C1 segment of cervical spinal cord (tissue), 14 donors: Measurements from ENCODE around the gene KATNAL1.
"Not testable (repeated sequence)": the region's sequence is repeated elsewhere in the genome, so short reads cannot be mapped to it uniquely, and the experiment has no call there.

ENCODE experiments used
- DNase-seq, 14 donors: peaks; one replicate each; lab custom pipeline; 2025; lab: John Stamatoyannopoulos, UW

The KATNAL1 gene

GRCh38 chr13:30216111-30216510, 91.2 kb downstream of the KATNAL1 start:
- no peak for DNase-seq

DNA sequence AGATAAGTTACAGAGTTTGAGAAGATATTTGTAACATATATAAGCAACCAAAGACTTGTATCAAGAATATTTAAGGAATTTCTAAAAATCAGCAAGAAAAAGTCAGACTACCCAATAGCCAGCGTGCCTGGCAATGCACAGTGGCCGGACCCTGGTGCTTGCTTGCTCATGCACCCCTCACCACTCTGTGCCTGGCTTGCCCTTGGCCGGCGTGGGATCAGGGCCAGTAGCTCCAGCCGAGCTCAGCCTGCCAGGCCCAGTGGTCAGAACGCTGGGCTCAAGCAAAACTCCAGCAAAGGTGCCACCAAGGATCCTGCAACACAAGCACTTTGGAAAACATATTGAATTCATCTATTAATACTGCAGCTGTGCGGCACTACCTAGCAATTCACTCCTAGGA, 95.1 kb downstream of the KATNAL1 start:
- peak in 1 of 14 donors; percentile 12 for DNase-seq

DNA sequence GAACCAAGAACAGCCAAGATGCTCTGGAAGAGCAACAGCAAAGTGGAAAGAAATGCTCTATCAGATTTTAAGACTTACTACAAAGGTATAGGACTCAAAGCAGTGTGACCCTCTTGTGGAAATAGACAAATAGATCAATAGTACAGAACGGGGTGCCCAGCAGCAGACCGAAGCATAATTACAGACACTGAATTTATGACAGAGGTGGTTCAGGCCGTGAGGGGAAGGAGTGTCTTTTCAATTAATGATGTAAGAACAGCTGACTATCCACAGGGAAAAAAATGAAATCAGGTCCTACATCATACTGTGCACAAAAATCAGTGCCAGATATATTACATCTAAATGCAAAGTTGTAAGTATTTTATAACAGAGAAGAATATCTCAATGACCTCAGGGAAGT, 95.6 kb downstream of the KATNAL1 start:
- DNase-seq: no peak

DNA sequence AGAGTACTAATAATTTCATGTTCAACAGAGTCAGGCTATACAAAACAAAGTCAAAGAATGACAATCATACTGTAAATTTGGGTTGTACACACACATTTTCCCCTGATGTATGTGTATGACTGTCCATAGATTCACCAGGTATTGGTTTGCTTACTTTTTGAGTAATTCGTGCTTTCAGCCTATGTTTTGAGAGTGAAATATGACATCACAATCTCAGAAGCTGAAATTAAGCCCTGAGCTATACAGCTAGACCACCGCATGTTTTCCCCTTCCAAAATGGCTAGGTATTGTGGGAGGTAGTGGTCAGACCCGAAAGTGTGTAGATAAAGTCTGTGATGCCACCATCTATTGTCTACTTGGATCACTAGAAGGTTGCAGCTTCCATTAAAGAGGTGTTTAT, 102.8 kb downstream of the KATNAL1 start:
- no peak for DNase-seq

- peak in 1 of 14 donors; percentile 77 for DNase-seq
These were observed 111.3 kb downstream of the KATNAL1 start for GRCh38 chr13:30196025-30196424.

DNA sequence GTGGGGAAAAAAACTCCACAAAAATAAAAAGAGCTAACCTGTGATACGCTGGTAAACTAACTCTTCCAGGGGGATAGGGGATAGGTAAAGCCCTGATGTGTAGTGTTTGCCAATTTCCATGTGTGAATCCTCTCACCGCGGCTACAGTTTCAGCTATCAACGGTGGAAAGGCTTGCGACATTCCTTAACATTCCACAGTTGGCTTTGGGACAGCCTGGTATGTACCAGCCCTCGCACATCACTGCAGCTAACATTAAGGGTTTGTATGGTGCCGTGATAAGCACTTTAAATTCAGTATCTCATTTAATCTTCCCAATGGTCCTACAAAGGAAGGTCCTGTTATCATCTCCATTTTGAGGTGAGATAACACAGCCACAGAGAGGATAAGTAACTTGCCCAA, 112.4 kb downstream of the KATNAL1 start:
- DNase-seq: no peak

DNA sequence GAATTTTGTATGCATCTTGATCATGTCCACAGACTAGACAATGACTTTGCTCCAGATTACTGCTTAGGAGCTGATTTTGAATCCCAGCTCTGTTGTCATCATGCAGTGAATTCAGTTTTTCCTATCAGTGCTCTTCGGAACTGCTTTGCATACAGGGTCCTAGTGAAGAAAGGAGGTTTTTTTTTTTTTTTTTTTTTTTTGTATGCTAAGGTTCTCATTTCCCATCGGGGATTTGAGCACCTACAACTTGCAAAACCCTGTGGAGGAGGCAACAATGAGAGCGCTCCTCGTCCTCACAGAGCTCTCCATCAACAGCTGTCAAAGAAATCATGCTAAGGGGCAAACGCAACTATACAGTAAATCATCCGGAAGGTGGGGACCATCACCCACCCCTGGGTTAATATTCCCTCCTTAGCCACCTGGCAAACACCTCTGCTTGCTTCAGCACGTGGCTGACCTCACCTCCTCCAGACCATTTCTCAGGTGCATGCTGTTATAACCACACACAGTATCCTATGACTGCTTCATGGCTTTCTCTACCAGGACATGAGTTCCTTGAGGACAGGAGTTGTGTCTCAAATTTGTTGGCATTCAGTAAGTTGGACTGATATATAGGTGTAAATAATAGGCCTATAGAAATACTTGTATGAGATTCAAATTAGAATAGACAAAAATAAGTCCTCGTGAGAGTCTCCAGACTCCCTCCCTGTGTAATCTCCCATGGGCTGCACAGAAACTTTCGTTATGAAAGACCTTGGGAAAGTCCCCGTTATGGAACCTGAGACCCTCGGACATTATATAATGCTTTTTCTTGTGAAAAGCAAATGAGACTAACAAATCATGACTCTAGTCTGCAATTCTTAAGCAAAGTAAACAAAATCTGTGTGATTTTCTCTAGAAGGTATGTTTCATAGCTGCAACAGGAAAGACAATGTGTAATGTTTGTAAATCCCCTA, 113.8 kb downstream of the KATNAL1 start:
- no peak for DNase-seq

- DNase-seq: no peak
These were observed 114.8 kb downstream of the KATNAL1 start for GRCh38 chr13:30192320-30193093.

GRCh38 chr13:30191491-30192100, 115.8 kb downstream of the KATNAL1 start:
- no peak for DNase-seq

- DNase-seq: peak in 2 of 14 donors; percentile 5 to 17
These were observed 120.5 kb downstream of the KATNAL1 start for GRCh38 chr13:30186634-30187415.

DNA sequence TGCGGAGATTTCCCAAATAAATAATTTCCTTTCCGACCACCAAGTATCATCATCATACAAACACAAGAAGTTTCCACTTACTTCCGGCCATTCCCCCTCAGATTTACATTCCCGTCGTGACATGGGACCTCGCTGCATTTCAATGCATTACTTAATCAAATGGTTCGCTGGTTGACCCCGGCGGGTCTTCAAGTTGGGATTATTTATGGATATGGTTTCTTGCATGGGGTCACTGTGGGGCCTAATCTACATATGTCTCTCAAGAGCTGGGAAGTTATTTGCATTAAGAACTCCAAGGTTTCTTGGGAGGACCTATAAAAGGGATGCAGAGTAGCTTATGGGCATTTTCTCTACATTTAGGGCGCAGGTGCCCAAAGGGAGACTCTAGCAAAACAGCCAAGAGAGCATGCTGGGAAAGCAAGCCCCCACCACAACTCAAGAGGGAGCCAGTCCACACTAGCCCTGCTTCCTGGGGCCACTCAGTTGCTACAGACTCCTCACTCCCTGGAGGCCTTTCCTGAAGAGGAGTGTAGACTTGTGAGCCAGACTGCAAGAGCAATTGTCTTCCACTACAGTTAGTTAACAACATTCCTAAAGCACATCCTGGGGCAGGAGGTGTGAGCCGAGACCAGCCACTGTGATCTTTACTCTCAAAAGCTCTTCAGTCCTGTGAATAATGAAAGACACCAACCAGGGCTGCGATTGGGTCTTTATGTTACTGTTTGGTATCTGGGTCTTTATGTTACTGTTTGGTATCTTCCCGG, 125.3 kb downstream of the KATNAL1 start:
- DNase-seq: no peak

DNA sequence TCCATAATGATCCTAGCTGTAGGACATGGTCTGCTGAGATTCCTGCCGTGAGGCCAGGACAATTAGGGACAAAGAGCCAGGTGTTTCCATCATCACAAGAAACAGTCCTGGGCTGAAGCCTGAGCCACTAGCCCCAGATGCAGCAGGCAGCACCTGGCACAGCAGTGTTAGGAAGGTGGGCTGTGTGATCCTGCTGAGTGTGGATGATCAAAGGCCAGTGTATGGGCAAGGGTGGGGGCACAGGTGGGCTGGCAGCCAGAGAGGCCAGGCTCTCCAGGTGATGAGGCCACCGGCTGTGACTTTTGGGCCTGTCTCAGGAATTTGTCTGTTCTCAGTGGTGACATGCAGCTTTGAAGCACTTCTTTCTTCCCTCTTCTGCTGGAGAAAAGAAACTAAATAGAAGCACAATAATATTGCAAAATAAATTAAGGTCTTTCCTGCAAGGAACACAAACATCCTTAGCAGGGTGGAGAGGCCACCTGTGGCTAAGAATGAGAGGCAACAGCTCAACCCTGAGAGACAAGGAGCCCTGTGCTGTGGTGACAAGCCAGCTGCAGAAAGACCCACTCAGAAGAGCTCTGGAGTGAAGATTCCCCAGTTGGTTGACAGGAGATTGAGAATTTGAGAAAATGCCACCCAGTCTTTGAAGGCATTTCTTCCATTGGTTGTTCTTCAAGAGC, 127.6 kb downstream of the KATNAL1 start:
- DNase-seq: no peak

DNA sequence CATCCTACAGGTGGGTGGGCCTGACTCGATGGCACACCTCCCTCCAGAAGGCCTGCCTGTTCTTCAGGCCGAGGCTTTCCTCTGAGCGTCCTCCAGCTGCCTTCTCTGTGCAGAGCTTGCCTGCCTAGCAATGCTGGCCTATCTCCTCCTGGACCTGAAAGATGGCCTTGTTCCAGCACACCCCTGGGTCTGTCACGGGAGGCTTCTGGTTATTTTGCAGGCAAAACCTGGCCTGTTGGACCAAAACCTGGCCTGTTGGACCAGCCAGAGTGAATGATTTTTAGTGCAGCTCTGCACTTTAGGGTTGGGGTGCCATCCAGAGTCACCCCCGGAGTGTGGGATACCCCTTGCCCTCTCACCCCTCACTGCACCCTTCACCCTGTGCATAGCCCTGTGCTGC, 128.4 kb downstream of the KATNAL1 start:
- peak in 1 of 14 donors; percentile 66 for DNase-seq

DNA sequence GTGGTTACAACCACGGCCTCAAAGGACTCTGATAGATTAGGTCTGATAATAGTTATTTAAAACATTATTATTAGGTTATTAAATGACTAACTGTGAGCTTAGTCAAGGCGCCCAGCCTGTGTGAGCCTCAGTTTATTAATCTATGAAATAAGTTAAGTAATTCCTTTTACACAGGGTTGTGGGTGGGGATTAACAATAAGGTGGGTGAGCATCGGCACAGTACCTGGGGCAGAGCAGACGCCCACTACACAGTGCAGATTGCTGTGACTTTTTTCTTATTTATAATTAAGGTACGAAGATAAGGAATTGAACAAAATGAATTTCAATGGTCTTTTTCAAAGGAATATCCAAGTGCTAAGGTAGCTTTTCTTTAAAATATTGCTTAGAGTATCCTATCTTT, 132.2 kb downstream of the KATNAL1 start:
- DNase-seq: no peak

GRCh38 chr13:30174250-30174649, 133.1 kb downstream of the KATNAL1 start:
- DNase-seq: not testable (repeated sequence)

- DNase-seq: no peak
These were observed 134.1 kb downstream of the KATNAL1 start for GRCh38 chr13:30173303-30173610.

- no peak for DNase-seq
These were observed 134.6 kb downstream of the KATNAL1 start for GRCh38 chr13:30172593-30173302.

DNA sequence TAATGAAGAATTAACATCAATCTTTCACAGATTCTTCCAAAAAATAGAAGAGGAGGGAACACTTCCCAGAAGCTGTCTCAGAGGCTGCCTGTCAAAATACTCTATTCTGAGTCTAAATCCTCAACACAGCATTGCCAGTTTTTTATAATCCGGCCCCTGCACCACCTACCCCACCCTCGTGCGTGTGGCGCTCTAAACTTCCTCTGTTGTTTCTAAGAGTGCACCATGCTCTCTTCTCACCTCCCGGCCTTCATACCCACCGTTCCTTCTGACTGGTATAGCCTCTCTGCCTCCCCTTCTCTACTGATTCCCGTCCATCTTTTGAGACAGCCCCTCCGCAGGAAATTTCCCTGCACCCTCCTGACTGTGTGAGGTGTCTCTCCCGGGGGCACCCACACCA, 136.8 kb downstream of the KATNAL1 start:
- DNase-seq: no peak

DNA sequence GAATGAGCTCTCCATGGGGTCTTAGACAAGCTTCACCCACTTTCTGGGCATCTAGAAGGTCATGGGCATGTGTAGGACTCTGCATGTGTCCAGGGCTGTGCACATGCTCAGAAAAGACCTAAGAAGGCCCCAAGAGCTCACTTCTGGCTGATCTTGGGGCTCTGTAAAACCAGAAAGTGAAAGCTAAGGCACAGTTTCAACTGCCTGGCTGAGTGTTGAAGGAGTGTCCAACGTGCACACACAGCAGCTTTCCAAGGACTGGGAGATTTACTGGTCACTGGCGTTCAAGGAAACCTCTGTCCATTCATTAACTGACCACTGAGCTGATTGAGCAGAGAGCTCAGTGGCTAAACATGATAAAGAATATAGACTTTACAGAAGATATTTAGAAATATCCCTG, 137.9 kb downstream of the KATNAL1 start:
- DNase-seq: no peak

- DNase-seq: peak in 8 of 14 donors; percentile 14 to 69 (median 30)
These were observed 141.6 kb downstream of the KATNAL1 start for GRCh38 chr13:30165796-30166195.
